B cell (primary cell): Measurements from ENCODE around the gene JAML. TPM values are rescaled to one million over a fixed set of nuclear protein-coding genes. Genes with fewer than 3 reads are reported as not detected.

Source experiments
- ATAC-seq: fragments of 200-7000 bp; cut with Tn5 transposase; one replicate; pipeline ENCODE4 v1.10.0; 2021; ENCODE audit warnings: low read depth, mild to moderate bottlenecking, moderate number of reproducible peaks, moderate library complexity
- CTCF ChIA-PET: fragments of 350-600 bp; sonication (Branson Sonifier 250); formaldehyde crosslinking; loops from one replicate; lab custom pipeline; 2021; ENCODE audit warnings: antibody characterized with exemption, inconsistent platforms; lab: Charles Lee
- POLR2A ChIA-PET: fragments of 350-600 bp; sonication (Branson Sonifier 250); formaldehyde crosslinking; loops from one replicate; lab custom pipeline; 2021; ENCODE audit warnings: antibody characterized with exemption; lab: Charles Lee
- DNase-seq: peaks from one replicate; pipeline ENCODE4 v3.0.0; 2013
- H2AFZ ChIP-seq: 2 replicates; pipeline ENCODE4 v1.6.1; 2012; ENCODE audit warnings: mild to moderate bottlenecking, low read depth, low read length; ENCODE audit not compliant: insufficient read depth, poor library complexity, severe bottlenecking
- H3K27ac ChIP-seq, 2 donors: 1 replicate in 1 of 2; 2 replicates in 1 of 2; pipeline ENCODE4 v1.5.1; 2012 to 2013; ENCODE audit warnings: low read length in 2 of 2, mild to moderate bottlenecking in 2 of 2, moderate library complexity in 1 of 2
- H3K27me3 ChIP-seq, 4 experiments: fragments of 200-600 bp in 1 of 4; sonication (generic) in 1 of 4; replicated peaks in 1 of 4; 1 replicate in 2 of 4; 2 replicates in 2 of 4; pipeline versions ENCODE4 v1.6.1 to v1.7.0; 2013 to 2016; ENCODE audit warnings: low read length in 3 of 4, mild to moderate bottlenecking in 2 of 4, mixed read lengths in 1 of 4, moderate library complexity in 1 of 4; ENCODE audit not compliant: insufficient read depth in 4 of 4, control insufficient read depth in 3 of 4; ENCODE audit errors: control extremely low read depth in 1 of 4
- H3K36me3 ChIP-seq, 2 experiments: replicated peaks in 1 of 2; 1 replicate in 1 of 2; 2 replicates in 1 of 2; pipeline versions ENCODE4 v1.6.1 to v1.7.1; 2013; ENCODE audit warnings: low read length in 1 of 2; ENCODE audit not compliant: insufficient read depth in 2 of 2, control insufficient read depth in 1 of 2; ENCODE audit errors: control extremely low read depth in 1 of 2, extremely low read depth in 1 of 2
- H3K4me1 ChIP-seq, 2 donors: fragments of 200-600 bp in 1 of 2; sonication (generic) in 1 of 2; 1 replicate in 1 of 2; 2 replicates in 1 of 2; pipeline versions ENCODE4 v1.5.1 to v1.6.1; 2013 to 2017; ENCODE audit warnings: low read length in 2 of 2; ENCODE audit not compliant: control insufficient read depth in 2 of 2, insufficient read depth in 2 of 2
- H3K4me2 ChIP-seq: replicated peaks from 2 replicates; pipeline ENCODE3; 2012; ENCODE audit warnings: mild to moderate bottlenecking, low read depth, low read length; ENCODE audit not compliant: poor library complexity, severe bottlenecking
- H3K4me3 ChIP-seq, 5 experiments: fragments of 200-600 bp in 1 of 5; sonication (generic) in 1 of 5; 1 replicate in 3 of 5; 2 replicates in 2 of 5; pipeline versions ENCODE4 v1.5.1 to v1.7.0; 2011 to 2016; ENCODE audit warnings: low read length in 4 of 5, mild to moderate bottlenecking in 4 of 5, low read depth in 2 of 5, control low read depth in 1 of 5, moderate library complexity in 1 of 5; ENCODE audit not compliant: insufficient read depth in 1 of 5; ENCODE audit errors: control extremely low read depth in 1 of 5, extremely low read depth in 1 of 5
- H3K79me2 ChIP-seq: fragments of 200-600 bp; sonication (generic); one replicate; pipeline ENCODE4 v1.6.0; 2016; ENCODE audit warnings: low read length; ENCODE audit not compliant: control insufficient read depth, insufficient read depth
- H3K9ac ChIP-seq: fragments of 200-600 bp; sonication (generic); 2 replicates; pipeline ENCODE4 v1.6.1; 2017; ENCODE audit warnings: mild to moderate bottlenecking, low read length, moderate library complexity
- H3K9me3 ChIP-seq, 3 donors: one replicate each; pipeline versions ENCODE4 v1.6.1 to v1.7.1; 2013; ENCODE audit warnings: low read length in 2 of 3; ENCODE audit not compliant: control insufficient read depth in 2 of 3, insufficient read depth in 1 of 3; ENCODE audit errors: control extremely low read depth in 1 of 3
- H4K20me1 ChIP-seq: 2 replicates; pipeline ENCODE4 v1.6.0; 2012; ENCODE audit warnings: mild to moderate bottlenecking, low read length; ENCODE audit not compliant: insufficient read depth, control insufficient read depth, poor library complexity, severe bottlenecking
- H3K27ac Mint-ChIP-seq: one replicate; pipeline ENCODE4 v1.8.0; 2021; ENCODE audit warnings: mixed read lengths
- H3K27me3 Mint-ChIP-seq: one replicate; pipeline ENCODE4 v1.8.0; 2021; ENCODE audit warnings: mixed read lengths
- H3K4me1 Mint-ChIP-seq: one replicate; pipeline ENCODE4 v1.8.0; 2021; ENCODE audit warnings: mixed read lengths
- H3K4me3 Mint-ChIP-seq: one replicate; pipeline ENCODE4 v1.8.0; 2021; ENCODE audit warnings: mixed read lengths
- H3K9me3 Mint-ChIP-seq: one replicate; pipeline ENCODE4 v1.8.0; 2022; ENCODE audit warnings: mixed read lengths; ENCODE audit not compliant: insufficient read depth
- CTCF ChIP-seq: fragments of 200-600 bp; IDR thresholded peaks from one replicate; pipeline ENCODE4 v1.8.0; 2022; ENCODE audit warnings: antibody characterized with exemption, mild to moderate bottlenecking
- EZH2 ChIP-seq: IDR thresholded peaks from 2 replicates; pipeline ENCODE4 v1.6.1; 2012; ENCODE audit warnings: borderline replicate concordance, low read depth, mild to moderate bottlenecking, moderate library complexity, low read length; ENCODE audit not compliant: insufficient read depth, poor library complexity, severe bottlenecking
- WGBS: methylation state at CpG from one replicate; pipeline ENCODE4 v1.1.5; 2013; ENCODE audit warnings: missing lambda C conversion rate; ENCODE audit not compliant: insufficient coverage; 5-methylcytosine and 5-hydroxymethylcytosine counted together
- intact Hi-C: fragments of 100-400 bp; cut with micrococcal nuclease; formaldehyde crosslinking; loops from one replicate; pipeline ENCODE4 v1.10.0; 2022
- polyA plus RNA-seq: library from polyadenylated mRNA; depleted of rRNA; stranded (reverse); fragments of >200 nt; gene quantifications from 2 replicates; pipeline ENCODE4 v1.2.3, GENCODE V29; 2012
- small RNA-seq: library from RNA; depleted of rRNA; stranded (forward); fragments of <200 nt; gene quantifications from one replicate; pipeline ENCODE3, GENCODE V24; 2012; ENCODE audit warnings: low replicate concordance, low read depth; ENCODE audit not compliant: insufficient read length
- total RNA-seq, 2 donors: library from RNA; stranded (reverse); fragments of 120-200 nt in 1 of 2; gene quantifications; 1 replicate in 1 of 2; 2 replicates in 1 of 2; pipeline versions ENCODE4 v1.2.3 to v1.2.4, GENCODE V29; 2013 to 2022

The JAML gene
- total and polyA plus RNA-seq, 2 donors (not counting 1 experiment from before 2014, with no cell fraction given): 1.0 to 9.6 TPM

GRCh38 chr11:118144301-118145268 lies 80.2 kb downstream of the JAML start:
- no peak for TF ChIP-seq CTCF
- no peak for TF ChIP-seq EZH2
- no peak overlapping the region for H3K27ac ChIP-seq
- no peaks in the 10 kb centered on the region for H3K36me3 ChIP-seq
- WGBS: 76% methylated on average over 13 of the region's 20 CpGs
- H3K4me2 ChIP-seq: peak overlapping the region; percentile 96
- DNase-seq (no peak), ATAC-seq (no peak)
- peaks cover 0 to 66% (median 26%) of the 10 kb centered on the region in 4 experiments for H3K27me3 ChIP-seq
- no peak overlapping the region for H3K9ac ChIP-seq
- peaks cover 7% of the 10 kb centered on the region for H3K4me1 Mint-ChIP-seq
- peak overlapping the region; percentile 85 for H3K4me3 Mint-ChIP-seq
- H3K9me3 ChIP-seq: no peaks in the 10 kb centered on the region
- no peaks in the 10 kb centered on the region for H3K9me3 Mint-ChIP-seq
- no peak overlapping the region for H3K4me3 ChIP-seq
- CTCF ChIA-PET: interaction anchor here (0.7 to 8.7 kb wide), 10 partner anchors 8 to 344 kb away, joined by 3 to 96 read pairs (median 5); partner anchors contain the start of gene SCN4B
- intact Hi-C loops: loop anchor here (1.0 to 2.0 kb wide), 6 partner anchors 27 to 515 kb away; no protein-coding TSS in a partner anchor
- no peak overlapping the region for H2AFZ ChIP-seq
- no peaks in the 10 kb centered on the region for H4K20me1 ChIP-seq
- H3K27ac Mint-ChIP-seq: no peak overlapping the region
- POLR2A ChIA-PET: interaction anchor here (0.6 kb wide), 1 partner anchor 466 kb away, joined by 10 read pairs; no protein-coding TSS in a partner anchor
- no peaks in the 10 kb centered on the region for H3K79me2 ChIP-seq
- H3K4me1 ChIP-seq: peaks cover 0 to 6% of the 10 kb centered on the region in 2 donors
- peaks cover 75% of the 10 kb centered on the region for H3K27me3 Mint-ChIP-seq

Small RNAs within 50 kb of the gene (small RNA-seq; reads per million reads assigned to genes)
- not detected for gene HSPE1P18

Other genes with a start within 250 kb of the JAML start
- gene IL10RA, start 238.6 kb downstream of the JAML start, total RNA-seq: 417 and 434 TPM in 2 replicates
- gene IL10RA, start 238.6 kb downstream of the JAML start, polyA plus RNA-seq: 64.1 and 73.3 TPM in 2 replicates
- not detected in 2 replicates for gene TMPRSS4, start 147.9 kb downstream of the JAML start, total RNA-seq
- not detected in 2 replicates for gene TMPRSS4, start 147.9 kb downstream of the JAML start, polyA plus RNA-seq
- 4.5 and 4.8 TPM in 2 replicates for gene SMIM35, start 138.0 kb downstream of the JAML start, total RNA-seq
- gene SMIM35, start 138.0 kb downstream of the JAML start, polyA plus RNA-seq: 1.3 TPM in 2 replicates
- gene SCN4B, start 72.2 kb downstream of the JAML start, total RNA-seq: not detected in 2 replicates
- gene SCN4B, start 72.2 kb downstream of the JAML start, polyA plus RNA-seq: not detected in 2 replicates
- gene SCN2B, start 48.4 kb downstream of the JAML start, total RNA-seq: not detected in 2 replicates
- not detected in 2 replicates for gene SCN2B, start 48.4 kb downstream of the JAML start, polyA plus RNA-seq
- 4.2 and 4.9 TPM in 2 replicates for gene MPZL3, start 27.4 kb upstream of the JAML start, total RNA-seq
- 1.4 and 1.5 TPM in 2 replicates for gene MPZL3, start 27.4 kb upstream of the JAML start, polyA plus RNA-seq
- gene MPZL2, start 39.3 kb upstream of the JAML start, total RNA-seq: 1.2 TPM in 1 of 2 replicates, not detected in the other
- gene MPZL2, start 39.3 kb upstream of the JAML start, polyA plus RNA-seq: 0.10 TPM in 1 of 2 replicates, not detected in the other
- gene CD3E, start 79.7 kb upstream of the JAML start, total RNA-seq: 1.0 and 1.9 TPM in 2 replicates
- 1.7 and 9.5 TPM in 2 replicates for gene CD3E, start 79.7 kb upstream of the JAML start, polyA plus RNA-seq
- 0.79 and 1.4 TPM in 2 replicates for gene CD3D, start 117.7 kb upstream of the JAML start, total RNA-seq
- gene CD3D, start 117.7 kb upstream of the JAML start, polyA plus RNA-seq: 1.7 and 7.0 TPM in 2 replicates
- gene CD3G, start 119.3 kb upstream of the JAML start, total RNA-seq: 0.34 TPM in 2 replicates
- 0.76 and 0.98 TPM in 2 replicates for gene CD3G, start 119.3 kb upstream of the JAML start, polyA plus RNA-seq
- gene UBE4A, start 134.6 kb upstream of the JAML start, total RNA-seq: 37.3 and 37.7 TPM in 2 replicates
- 14.7 and 15.2 TPM in 2 replicates for gene UBE4A, start 134.6 kb upstream of the JAML start, polyA plus RNA-seq
- gene ATP5MG, start 176.6 kb upstream of the JAML start, total RNA-seq: 111 and 118 TPM in 2 replicates
- gene ATP5MG, start 176.6 kb upstream of the JAML start, polyA plus RNA-seq: 142 and 168 TPM in 2 replicates
- 175 and 198 TPM in 2 replicates for gene KMT2A, start 211.5 kb upstream of the JAML start, total RNA-seq
- gene KMT2A, start 211.5 kb upstream of the JAML start, polyA plus RNA-seq: 32.1 and 42.5 TPM in 2 replicates